Heart left ventricle (tissue), 16 donors: ENCODE results near the gene NSG1. TPM values are rescaled to one million over a fixed set of nuclear protein-coding genes. Genes with fewer than 3 reads are reported as not detected.
A peak's percentile ranks its signal among the peaks of the same experiment; 100 is the strongest.

Experiments
- ATAC-seq, 4 donors: fragments of 200-7000 bp; cut with Tn5 transposase; one replicate each; pipeline ENCODE4 v1.9.1; 2020 to 2022; ENCODE audit warnings: moderate library complexity in 4 of 4, mild to moderate bottlenecking in 3 of 4, moderate number of reproducible peaks in 1 of 4
- DNase-seq, 5 donors: peaks; one replicate each; pipeline ENCODE4 v3.0.0-alpha.2; 2020
- H3K27ac ChIP-seq, 12 donors: fragments of 200-600 bp; sonication (generic) in 4 of 12; one replicate each; pipeline versions ENCODE4 v1.5.0 to v1.8.0; 2016 to 2022; ENCODE audit warnings: mild to moderate bottlenecking in 2 of 12
- H3K27me3 ChIP-seq, 9 donors: fragments of 200-600 bp; sonication (generic) in 2 of 9; one replicate each; pipeline versions ENCODE4 v1.5.1 to v1.8.0; 2016 to 2022; ENCODE audit warnings: mild to moderate bottlenecking in 3 of 9
- H3K36me3 ChIP-seq, 9 donors: fragments of 200-600 bp; sonication (generic) in 2 of 9; one replicate each; pipeline versions ENCODE4 v1.5.0 to v1.8.0; 2018 to 2022; ENCODE audit warnings: mild to moderate bottlenecking in 2 of 9
- H3K4me1 ChIP-seq, 12 donors: fragments of 200-600 bp; sonication (generic) in 4 of 12; one replicate each; pipeline versions ENCODE4 v1.5.0 to v1.8.0; 2016 to 2022; ENCODE audit warnings: mild to moderate bottlenecking in 3 of 12
- H3K4me3 ChIP-seq, 12 donors: fragments of 200-600 bp; sonication (generic) in 4 of 12; one replicate each; pipeline versions ENCODE4 v1.5.0 to v1.8.0; 2017 to 2022; ENCODE audit warnings: mild to moderate bottlenecking in 9 of 12, moderate library complexity in 4 of 12
- H3K9me3 ChIP-seq, 12 donors: fragments of 200-600 bp; sonication (generic) in 4 of 12; one replicate each; pipeline versions ENCODE4 v1.5.0 to v1.8.0; 2016 to 2022; ENCODE audit warnings: mild to moderate bottlenecking in 1 of 12
- POLR2A ChIP-seq, 2 donors: fragments of 450-650 bp; IDR thresholded peaks; one replicate each; pipeline ENCODE4 v1.6.1; 2017; ENCODE audit warnings: antibody characterized with exemption in 2 of 2, mild to moderate bottlenecking in 2 of 2, moderate library complexity in 2 of 2
- WGBS, 4 donors: extraction: QIAGEN DNeasy Blood & Tissue Kit in 2 of 4; methylation state at CpG; one replicate each; pipeline versions ENCODE4 v1.1.5 to v1.1.7; 2013 to 2018; 5-methylcytosine and 5-hydroxymethylcytosine counted together
- intact Hi-C, 10 donors: fragments of 100-400 bp; cut with DNase I; formaldehyde crosslinking; loops; one replicate each; pipeline versions ENCODE4 v1.11.1 to v1.14.2; 2022
- polyA plus RNA-seq, 2 donors: library from polyadenylated mRNA; stranded (reverse); fragments of 200-250 nt; gene quantifications; one replicate each; pipeline ENCODE4 v1.2.3, GENCODE V29; 2013
- total RNA-seq, 9 donors: library from RNA; depleted of rRNA in 2 of 9; stranded (reverse); fragments of >200 nt in 2 of 9; fragmentation: NEBNext Ultra II Directional in 3 of 9; extraction: Animal tissue kit (Norgen Biotek cat#: 25700) in 3 of 9; gene quantifications; one replicate each; pipeline versions ENCODE4 v1.1.0 to v1.2.4, GENCODE V29; 2016 to 2023
- TF ChIP-seq, protein P1 (sequence below), 12 donors: fragments of 200-600 bp; sonication (generic) in 4 of 12; IDR thresholded peaks; one replicate each; pipeline versions ENCODE4 v1.5.0 to v1.8.0; 2018 to 2022; ENCODE audit warnings: antibody characterized with exemption in 12 of 12, mild to moderate bottlenecking in 5 of 12
- donor health status: ischemic (EF 13 %, LVEDD 7.1; RV severe dilation, severe dysfunction).
- donor health status: healthy with polysubstance abuse.
- donor health status: DM: no; HTN: yes; CAD: no.
- donor health status: DM: no; HTN: no; CAD: no.
- donor health status: ischemic (EF 25% LVEDD 6.9; RV normal size, moderate dysfunction).
- donor health status: ischemic (EF 25% LVEDD 5.7; RV mildly dilated, moderate dysfunction).
- donor health status: healthy.
- donor health status: DM: yes; HTN: yes; CAD: no.
- donor health status: ischemic (EF 35%, LVEDD 5.7; RV mildly dilated, moderate dysfunction).
- donor health status: nonischemic (EF 11% LVEDD 7.7; RV severe dilation, severe dysfunction).
- donor health status: DM: yes; HTN: yes; CAD: no.
- donor health status: PGD.
- donor health status: ischemic (EF 29% LVEDD 5.4; RV normal size, mild dysfunction).
- donor health status: nonischemic (EF 23%, LVEDD 6.1; RV moderate dilation, normal function).

NSG1 gene
- total and polyA plus RNA-seq, 11 donors, result 2.1 to 19.7 (median 3.4) TPM

GRCh38 chr4:4433941-4434340 lies 47.0 kb downstream of the NSG1 start:
- TF ChIP-seq, protein P1, sequence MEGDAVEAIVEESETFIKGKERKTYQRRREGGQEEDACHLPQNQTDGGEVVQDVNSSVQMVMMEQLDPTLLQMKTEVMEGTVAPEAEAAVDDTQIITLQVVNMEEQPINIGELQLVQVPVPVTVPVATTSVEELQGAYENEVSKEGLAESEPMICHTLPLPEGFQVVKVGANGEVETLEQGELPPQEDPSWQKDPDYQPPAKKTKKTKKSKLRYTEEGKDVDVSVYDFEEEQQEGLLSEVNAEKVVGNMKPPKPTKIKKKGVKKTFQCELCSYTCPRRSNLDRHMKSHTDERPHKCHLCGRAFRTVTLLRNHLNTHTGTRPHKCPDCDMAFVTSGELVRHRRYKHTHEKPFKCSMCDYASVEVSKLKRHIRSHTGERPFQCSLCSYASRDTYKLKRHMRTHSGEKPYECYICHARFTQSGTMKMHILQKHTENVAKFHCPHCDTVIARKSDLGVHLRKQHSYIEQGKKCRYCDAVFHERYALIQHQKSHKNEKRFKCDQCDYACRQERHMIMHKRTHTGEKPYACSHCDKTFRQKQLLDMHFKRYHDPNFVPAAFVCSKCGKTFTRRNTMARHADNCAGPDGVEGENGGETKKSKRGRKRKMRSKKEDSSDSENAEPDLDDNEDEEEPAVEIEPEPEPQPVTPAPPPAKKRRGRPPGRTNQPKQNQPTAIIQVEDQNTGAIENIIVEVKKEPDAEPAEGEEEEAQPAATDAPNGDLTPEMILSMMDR (IDR thresholded peaks at IDR 0.05), result no peak
- no peak for TF ChIP-seq POLR2A (IDR thresholded peaks at IDR 0.05)
- Histone ChIP-seq H3K4me3 (no peak overlapping the region), H3K27me3 (no peaks in the 10 kb centered on the region), H3K4me1 (peaks cover 0 to 7% (median 0%) of the 10 kb centered on the region in 12 donors), H3K27ac (no peak overlapping the region), H3K36me3 (peaks cover 0 to 68% (median 44%) of the 10 kb centered on the region in 9 donors), H3K9me3 (no peaks in the 10 kb centered on the region)
- DNase-seq (no peak), ATAC-seq (peak; percentile 70 to 79 (median 76))
- intact Hi-C loops, result no loop called here
- WGBS, 4 donors, result 51 to 58% (median 53%) methylated on average over 4 of the region's 4 CpGs

- H3K4me3 ChIP-seq, result no peak overlapping the region
- intact Hi-C loops, result no loop called here
Observed at GRCh38 chr4:4436244-4436823, 49.4 kb downstream of the NSG1 start.

GRCh38 chr4:4437798-4438470 lies 51.0 kb downstream of the NSG1 start:
- H3K9me3 ChIP-seq, result no peaks in the 10 kb centered on the region
- peaks cover 0 to 7% (median 0%) of the 10 kb centered on the region in 12 donors for H3K4me1 ChIP-seq
- H3K27ac ChIP-seq, result no peak overlapping the region
- peaks cover 0 to 59% (median 25%) of the 10 kb centered on the region in 9 donors for H3K36me3 ChIP-seq
- H3K27me3 ChIP-seq, result no peaks in the 10 kb centered on the region
- no peak overlapping the region for H3K4me3 ChIP-seq
- intact Hi-C loops, result no loop called here
- no peak for DNase-seq
- no peak for ATAC-seq
- 94 to 95% (median 94%) methylated on average over 11 to 13 of the region's 13 CpGs for WGBS, 4 donors
- no peak for TF ChIP-seq POLR2A (IDR thresholded peaks at IDR 0.05)
- TF ChIP-seq, protein P1 (IDR thresholded peaks at IDR 0.05), result no peak

More at GRCh38 chr4:4436244-4436823, 49.4 kb downstream of the NSG1 start:
- peaks cover 0 to 7% (median 0%) of the 10 kb centered on the region in 12 donors for H3K4me1 ChIP-seq
- WGBS, 4 donors, result 92 to 97% (median 96%) methylated on average over 2 of the region's 2 CpGs
- no peaks in the 10 kb centered on the region for H3K9me3 ChIP-seq
- no peak overlapping the region for H3K27ac ChIP-seq
- ATAC-seq (no peak), DNase-seq (no peak)
- peaks cover 0 to 66% (median 38%) of the 10 kb centered on the region in 9 donors for H3K36me3 ChIP-seq
- TF ChIP-seq, protein P1 (IDR thresholded peaks at IDR 0.05), result no peak
- H3K27me3 ChIP-seq, result no peaks in the 10 kb centered on the region

DNA sequence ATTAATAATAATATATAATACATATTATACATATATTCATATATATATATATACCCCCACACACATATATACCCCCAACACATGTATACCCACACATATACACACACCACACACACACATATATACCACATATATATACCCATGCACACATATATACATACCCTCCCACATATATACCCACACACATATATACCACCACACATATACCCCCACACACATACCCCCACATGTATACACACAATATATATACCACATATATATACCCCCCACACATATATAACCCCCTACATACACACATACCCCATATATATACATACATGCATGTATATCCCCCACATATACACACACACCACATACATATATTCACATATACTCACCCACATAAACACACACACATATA lies 52.0 kb downstream of the NSG1 start:
- H3K36me3 ChIP-seq, result peaks cover 0 to 50% (median 24%) of the 10 kb centered on the region in 9 donors
- H3K27me3 ChIP-seq, result no peaks in the 10 kb centered on the region
- H3K4me3 ChIP-seq, result no peak overlapping the region
- ATAC-seq, result no peak
- intact Hi-C loops, result no loop called here
- H3K9me3 ChIP-seq, result no peaks in the 10 kb centered on the region
- TF ChIP-seq POLR2A (IDR thresholded peaks at IDR 0.05), result no peak
- DNase-seq, result no peak
- no peak overlapping the region for H3K27ac ChIP-seq
- H3K4me1 ChIP-seq, result peaks cover 0 to 3% (median 0%) of the 10 kb centered on the region in 12 donors
